HG03457 (cell line): Measurements from ENCODE around the gene TAAR1.
"Not testable (repeated sequence)": the region's sequence is repeated elsewhere in the genome, so short reads cannot be mapped to it uniquely, and the experiment has no call there.

ENCODE experiments used
- ATAC-seq: cut with Tn5 transposase; IDR thresholded peaks from one replicate; pipeline ENCODE4 v1.9.1; 2021; ENCODE audit warnings: moderate number of reproducible peaks; ENCODE audit not compliant: unreplicated experiment

The TAAR1 gene

GRCh38 chr6:132664309-132665034 is 5.5 kb upstream of the TAAR1 start:
- no peak for ATAC-seq

- no peak for ATAC-seq
Measured at GRCh38 chr6:132663661-132664060, 4.7 kb upstream of the TAAR1 start.

- ATAC-seq, result no peak
Measured at GRCh38 chr6:132661906-132662305, 2.9 kb upstream of the TAAR1 start.

- ATAC-seq, result no peak
Measured at GRCh38 chr6:132651062-132651461, 7.9 kb downstream of the TAAR1 start.

- ATAC-seq, result no peak
Measured at GRCh38 chr6:132650429-132650828, 8.6 kb downstream of the TAAR1 start.

GRCh38 chr6:132648828-132649227 is 10.2 kb downstream of the TAAR1 start:
- no peak for ATAC-seq

GRCh38 chr6:132648356-132648755 is 10.6 kb downstream of the TAAR1 start:
- no peak for ATAC-seq

GRCh38 chr6:132643547-132643946 is 15.4 kb downstream of the TAAR1 start:
- ATAC-seq, result no peak

GRCh38 chr6:132637135-132637534 is 21.8 kb downstream of the TAAR1 start:
- ATAC-seq, result not testable (repeated sequence)

GRCh38 chr6:132635906-132636305 is 23.1 kb downstream of the TAAR1 start:
- ATAC-seq, result not testable (repeated sequence)

GRCh38 chr6:132635288-132635687 is 23.7 kb downstream of the TAAR1 start:
- ATAC-seq, result not testable (repeated sequence)

- no peak for ATAC-seq
Measured at GRCh38 chr6:132634796-132635195, 24.2 kb downstream of the TAAR1 start.

- ATAC-seq, result no peak
Measured at GRCh38 chr6:132633362-132633761, 25.6 kb downstream of the TAAR1 start.

GRCh38 chr6:132624175-132624574 is 34.8 kb downstream of the TAAR1 start, which contains the start of gene TAAR2:
Gene TAAR2 (minus strand): TSS chr6:132624275. CDS start chr6:132624275, 0 bp downstream.
- ATAC-seq, result no peak

GRCh38 chr6:132623106-132623845 is 35.7 kb downstream of the TAAR1 start:
- no peak for ATAC-seq

GRCh38 chr6:132616677-132617076 is 42.3 kb downstream of the TAAR1 start:
- no peak for ATAC-seq

GRCh38 chr6:132614554-132614953 is 44.4 kb downstream of the TAAR1 start:
- ATAC-seq, result no peak

GRCh38 chr6:132612449-132613108 is 46.4 kb downstream of the TAAR1 start:
- no peak for ATAC-seq

- ATAC-seq, result no peak
Measured at GRCh38 chr6:132611616-132612015, 47.4 kb downstream of the TAAR1 start.

- peak; percentile 81 for ATAC-seq
Measured at GRCh38 chr6:132607544-132608233, 51.3 kb downstream of the TAAR1 start.

- ATAC-seq, result no peak
Measured at GRCh38 chr6:132604635-132605152, 54.3 kb downstream of the TAAR1 start.
